GM12878 (cell line): ENCODE results near the gene TMEM63B. TPM values are rescaled to one million over a fixed set of nuclear protein-coding genes. Genes with fewer than 3 reads are reported as not detected.

Experiments
- ATAC-seq: fragments of 200-7000 bp; cut with Tn5 transposase; 3 replicates; pipeline ENCODE4 v1.9.1; 2020; ENCODE audit warnings: mild to moderate bottlenecking, moderate library complexity
- BruUV-seq: library from RNA; stranded (reverse); fragments of 400-500 nt; replicated peaks from 2 replicates; lab custom pipeline; 2021; lab: Mats Ljungman, UMichigan
- CTCF ChIA-PET: fragments of 300-600 bp; sonication (Branson Sonifier 250); formaldehyde crosslinking; extraction: SDS; loops from one replicate; lab custom pipeline; 2021; ENCODE audit warnings: inconsistent platforms; lab: Yijun Ruan, JAX
- POLR2A ChIA-PET: fragments of 350-600 bp; formaldehyde crosslinking; extraction: SDS; loops from one replicate; lab custom pipeline; 2021; ENCODE audit warnings: inconsistent platforms; lab: Charles Lee
- RAD21 ChIA-PET: fragments of 300-600 bp; sonication (Branson Sonifier 250); formaldehyde crosslinking; loops from one replicate; lab custom pipeline; 2023; ENCODE audit warnings: antibody characterized with exemption; ENCODE audit not compliant: unreplicated experiment; lab: Charles Lee
- SMC1A ChIA-PET: fragments of 300-600 bp; sonication (Branson Sonifier 250); formaldehyde crosslinking; loops from one replicate; lab custom pipeline; 2023; ENCODE audit not compliant: unreplicated experiment, uncharacterized antibody; lab: Charles Lee
- DNase-seq: peaks from one replicate; pipeline ENCODE4 v3.0.0-alpha.2; 2011; ENCODE audit warnings: low read depth, low spot score
- FAIRE-seq: peaks from 3 replicates; lab custom pipeline; 2011; peaks lifted over from hg19 to GRCh38; lab: Jason Lieb, UNC
- H2AFZ ChIP-seq: 2 replicates; pipeline ENCODE4 v1.6.0; 2011; ENCODE audit warnings: low read depth, low read length, control low read depth; ENCODE audit not compliant: control insufficient read depth
- H3K27ac ChIP-seq: 2 replicates; pipeline ENCODE4 v1.5.1; 2011; ENCODE audit warnings: control low read depth; ENCODE audit not compliant: control insufficient read depth, insufficient read depth
- H3K27me3 ChIP-seq, 2 experiments: replicated peaks in 1 of 2; 2 replicates each; pipeline versions ENCODE4 v1.6.0 to v1.6.1; 2011; ENCODE audit warnings: low read length in 1 of 2; ENCODE audit not compliant: control insufficient read depth in 2 of 2, insufficient read depth in 2 of 2
- H3K36me3 ChIP-seq, 2 experiments: 2 replicates each; pipeline ENCODE4 v1.5.1; 2011; ENCODE audit warnings: low read length in 1 of 2; ENCODE audit not compliant: control insufficient read depth in 2 of 2, insufficient read depth in 2 of 2
- H3K4me1 ChIP-seq: 2 replicates; pipeline ENCODE4 v1.6.1; 2011; ENCODE audit warnings: mild to moderate bottlenecking, low read length, moderate library complexity, mixed read lengths; ENCODE audit not compliant: control insufficient read depth, insufficient read depth
- H3K4me2 ChIP-seq: 2 replicates; pipeline ENCODE4 v1.6.0; 2011; ENCODE audit warnings: control low read depth; ENCODE audit not compliant: control insufficient read depth, insufficient read depth
- H3K4me3 ChIP-seq: fragments of 200-600 bp; sonication (generic); 2 replicates; pipeline ENCODE4 v1.5.1; 2016
- H3K79me2 ChIP-seq: 2 replicates; pipeline ENCODE4 v1.6.0; 2011; ENCODE audit warnings: low read length; ENCODE audit not compliant: control insufficient read depth, insufficient read depth
- H3K9ac ChIP-seq: 2 replicates; pipeline ENCODE4 v1.8.0; 2011; ENCODE audit warnings: low read length, control low read depth, mixed read lengths; ENCODE audit not compliant: control insufficient read depth, insufficient read depth
- H3K9me3 ChIP-seq: replicated peaks from 3 replicates; pipeline ENCODE4 v1.5.1; 2011; ENCODE audit warnings: mild to moderate bottlenecking, low read length; ENCODE audit not compliant: control insufficient read depth, insufficient read depth
- H4K20me1 ChIP-seq: 2 replicates; pipeline ENCODE4 v1.6.0; 2011; ENCODE audit not compliant: control insufficient read depth, insufficient read depth
- CHD2 ChIP-seq: IDR thresholded peaks from 2 replicates; pipeline ENCODE4 v1.6.1; 2011; ENCODE audit warnings: low read depth, low read length, improper control_type of control experiment, borderline replicate concordance
- EGR1 ChIP-seq, 2 experiments: IDR thresholded peaks; 1 replicate in 1 of 2; 2 replicates in 1 of 2; pipeline ENCODE4 v1.6.1; 2011 to 2012; ENCODE audit warnings: low read depth in 2 of 2, low read length in 2 of 2, borderline replicate concordance in 1 of 2, mild to moderate bottlenecking in 1 of 2, moderate library complexity in 1 of 2
- EP300 ChIP-seq, 2 experiments: fragments of 150-350 bp in 1 of 2; IDR thresholded peaks; 2 replicates each; pipeline ENCODE4 v1.6.1; 2011 to 2012; ENCODE audit warnings: low read depth in 2 of 2, low read length in 2 of 2, borderline replicate concordance in 1 of 2, improper control_type of control experiment in 1 of 2, inconsistent platforms in 1 of 2; ENCODE audit not compliant: control insufficient read depth in 1 of 2
- HCFC1 ChIP-seq: fragments of 150-350 bp; IDR thresholded peaks from 2 replicates; pipeline ENCODE4 v1.6.1; 2014; ENCODE audit warnings: low read length
- HDGF ChIP-seq: fragments of 450-650 bp; IDR thresholded peaks from 2 replicates; pipeline ENCODE4 v1.6.1; 2016; ENCODE audit warnings: antibody characterized with exemption
- IRF5 ChIP-seq: fragments of 450-650 bp; IDR thresholded peaks from 2 replicates; pipeline ENCODE4 v1.6.1; 2017; ENCODE audit warnings: borderline replicate concordance
- KLF5 ChIP-seq: fragments of 450-650 bp; IDR thresholded peaks from 2 replicates; pipeline ENCODE4 v1.6.1; 2014; ENCODE audit warnings: mild to moderate bottlenecking; ENCODE audit not compliant: partially characterized antibody
- MXI1 ChIP-seq: fragments of 150-350 bp; IDR thresholded peaks from 2 replicates; pipeline ENCODE4 v1.6.1; 2011; ENCODE audit warnings: low read depth, mild to moderate bottlenecking, inconsistent platforms, low read length, improper control_type of control experiment
- NR2C1 ChIP-seq: fragments of 450-650 bp; IDR thresholded peaks from 2 replicates; pipeline ENCODE4 v1.6.1; 2017; ENCODE audit warnings: antibody characterized with exemption, mild to moderate bottlenecking, moderate library complexity
- TARDBP ChIP-seq: IDR thresholded peaks from 2 replicates; pipeline ENCODE4 v1.6.1; 2016; ENCODE audit warnings: borderline replicate concordance
- TCF12 ChIP-seq: IDR thresholded peaks from 2 replicates; pipeline ENCODE4 v1.6.1; 2011; ENCODE audit warnings: low read depth, mild to moderate bottlenecking, low read length
- ZBTB11 ChIP-seq: fragments of 450-650 bp; formaldehyde crosslinking; IDR thresholded peaks from 2 replicates; pipeline ENCODE4 v1.5.0; 2022; ENCODE audit warnings: mild to moderate bottlenecking, missing genetic modification characterization
- ZNF207 ChIP-seq: fragments of 450-650 bp; IDR thresholded peaks from 2 replicates; pipeline ENCODE4 v1.6.1; 2014; ENCODE audit warnings: antibody characterized with exemption, mild to moderate bottlenecking, borderline replicate concordance
- ZZZ3 ChIP-seq: IDR thresholded peaks from 2 replicates; pipeline ENCODE4 v1.6.1; 2011; ENCODE audit warnings: low read depth; ENCODE audit not compliant: control insufficient read depth, insufficient read length
- WGBS: methylation state at CpG from one replicate; pipeline ENCODE4 v1.1.6; 2016; ENCODE audit warnings: low lambda C conversion rate; ENCODE audit not compliant: insufficient replicate concordance, insufficient coverage; ENCODE audit errors: missing lambda C conversion rate; 5-methylcytosine and 5-hydroxymethylcytosine counted together
- in situ Hi-C: fragments of 300-500 bp; cut with MboI; formaldehyde crosslinking; loops from 9 replicates; pipeline ENCODE4 v1.14.3; 2018; ENCODE audit warnings: mixed read lengths
- intact Hi-C: fragments of 100-400 bp; cut with micrococcal nuclease; formaldehyde crosslinking; loops from one replicate; pipeline ENCODE4 v1.14.2; 2022; ENCODE audit not compliant: unreplicated experiment
- polyA plus RNA-seq, 11 experiments: library from polyadenylated mRNA; depleted of rRNA in 4 of 11; unstranded in 6 of 11; stranded (reverse) in 5 of 11; fragments of >200 nt; fragmentation: Nextera tagmentation in 4 of 11; fragmentation: Illumina TruSeq in 1 of 11; extraction: Ambion mirVana in 4 of 11; extraction: Trizol in 1 of 11; gene quantifications; 1 replicate in 1 of 11; 2 replicates in 10 of 11; pipeline versions ENCODE4 v1.2.1 to v1.2.3, GENCODE V29; 2011 to 2016; ENCODE audit warnings: inconsistent platforms in 2 of 11, missing spikeins in 2 of 11, low read depth in 1 of 11
- total RNA-seq, 4 experiments: library from RNA; depleted of rRNA in 3 of 4; stranded (reverse); fragments of >200 nt in 3 of 4; fragmentation: Illumina TruSeq in 1 of 4; extraction: Trizol in 1 of 4; gene quantifications; 2 replicates each; pipeline versions ENCODE4 v1.2.1 to v1.2.3, GENCODE V29; 2013 to 2021

Gene TMEM63B
- total and polyA plus RNA-seq, 10 of the 15 experiments (the other 5 are each of a cell fraction or from before 2014, with no cell fraction given), result 0.09 to 15.0 (median 7.1) TPM; not detected in 1

GRCh38 chr6:44126320-44127149 lies 819 bp upstream of the TMEM63B start (continued):
- TF ChIP-seq KLF5, result no peak
- TF ChIP-seq ZZZ3, result no peak
- no peak for TF ChIP-seq IRF5
- TF ChIP-seq TARDBP, result no peak
- TF ChIP-seq NR2C1, result no peak
- TF ChIP-seq CHD2, result peak; percentile 47; the same call in 1 of the 2 replicates

- CTCF ChIA-PET, result interaction anchor here (2.2 kb wide), 1 partner anchor 31 kb away, joined by 6 read pairs; no protein-coding TSS in a partner anchor
- peak overlapping the region; percentile 72 for H3K9ac ChIP-seq
- H3K27me3 ChIP-seq, result no peaks in the 10 kb centered on the region
- FAIRE-seq (no peak), ATAC-seq (peak; percentile 61), DNase-seq (no peak)
- 0 out of 4 replicates have a peak, but pooled peaks cover 0 to 6% of the 10 kb centered on the region in 2 experiments for H3K36me3 ChIP-seq
- POLR2A ChIA-PET, result interaction anchor here (1.0 kb wide), 1 partner anchor 119 kb away, joined by 3 read pairs; the partner anchor contains the start of gene HSP90AB1
- peak overlapping the region; percentile 97 for H3K4me3 ChIP-seq
- intact Hi-C loops (no loop called here), in situ Hi-C loops (no loop called here)
- H3K9me3 ChIP-seq, result no peaks in the 10 kb centered on the region
- H3K27ac ChIP-seq, result no peak overlapping the region
- peaks cover 27% of the 10 kb centered on the region for H3K4me1 ChIP-seq
- H3K79me2 ChIP-seq, result peaks cover 53% of the 10 kb centered on the region
- peak overlapping the region; percentile 89 for H3K4me2 ChIP-seq
- no peak overlapping the region for H2AFZ ChIP-seq
- 11% methylated on average over 49 of the region's 49 CpGs for WGBS
- RAD21 ChIA-PET, result interaction anchor here (0.8 kb wide), 1 partner anchor 31 kb away, joined by 6 read pairs; no protein-coding TSS in a partner anchor
- BruUV-seq, result no TSS peak
- H4K20me1 ChIP-seq, result peaks cover 6% of the 10 kb centered on the region; the same call in 1 of the 2 replicates
- SMC1A ChIA-PET, result interaction anchor here (1.0 kb wide), 1 partner anchor 10 kb away, joined by 3 read pairs; no protein-coding TSS in a partner anchor
- 0 out of 2 replicates have a peak, but pooled peaks have one; percentile 43 for TF ChIP-seq HDGF
- no peak for TF ChIP-seq ZNF207
- no peak for TF ChIP-seq ZBTB11
- TF ChIP-seq MXI1, result no peak; the same call in 1 of the 2 replicates
- TF ChIP-seq EP300 (IDR thresholded peaks at IDR 0.05; ENCODE audit: borderline replicate concordance in 1 of 2, control insufficient read depth in 1 of 2, low read depth in 2 of 2, low read length in 2 of 2), result no peak
- TF ChIP-seq HCFC1, result no peak
- TF ChIP-seq CHD2, result no peak
- 0 out of 3 replicates have a peak, but pooled peaks of 1 of the 2 experiments have one; percentile 23 for TF ChIP-seq EGR1 (IDR thresholded peaks at IDR 0.05; ENCODE audit: borderline replicate concordance in 1 of 2, low read depth in 2 of 2, low read length in 2 of 2)
- 0 out of 2 replicates have a peak, but pooled peaks have one; percentile 5 for TF ChIP-seq TCF12
These were observed 915 bp downstream of the TMEM63B start for GRCh38 chr6:44128020-44128917.
